CD4-positive, alpha-beta T cell treated with Interleukin-4 for 1 hour (primary cell): Measurements from ENCODE around the gene TSPAN10.

Source experiments
- DNase-seq, 2 donors: peaks; one replicate each; pipeline ENCODE4 v3.0.0-alpha.2; 2020 to 2022

Gene TSPAN10

GRCh38 chr17:81635431-81635830, 1.6 kb upstream of the TSPAN10 start:
- no peak for DNase-seq

DNA sequence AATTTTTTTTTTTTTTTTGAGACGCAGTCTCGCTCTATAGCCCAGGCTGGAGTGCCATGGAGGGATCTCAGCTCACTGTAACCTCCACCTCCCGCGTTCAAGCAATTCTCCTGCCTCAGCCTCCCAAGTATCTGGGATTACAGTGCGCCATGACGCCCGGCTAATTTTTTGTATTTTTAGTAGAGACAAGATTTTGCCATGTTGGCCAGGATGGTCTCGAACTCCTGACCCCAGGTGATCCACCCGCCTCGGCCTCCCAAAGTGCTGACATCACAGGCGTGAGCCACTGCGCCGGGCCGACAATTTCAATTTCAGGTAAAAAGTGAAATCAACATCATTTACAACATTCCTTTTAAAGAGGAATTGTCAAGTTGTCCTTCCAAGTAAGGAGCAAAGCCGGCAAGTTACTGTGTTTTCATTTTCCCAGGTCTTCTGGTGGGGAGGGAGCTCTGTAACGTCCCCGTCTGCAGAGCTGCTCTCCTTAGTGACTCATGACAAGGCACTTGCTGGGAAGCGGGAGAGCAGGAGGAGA, 957 bp upstream of the TSPAN10 start:
- no peak for DNase-seq

DNA sequence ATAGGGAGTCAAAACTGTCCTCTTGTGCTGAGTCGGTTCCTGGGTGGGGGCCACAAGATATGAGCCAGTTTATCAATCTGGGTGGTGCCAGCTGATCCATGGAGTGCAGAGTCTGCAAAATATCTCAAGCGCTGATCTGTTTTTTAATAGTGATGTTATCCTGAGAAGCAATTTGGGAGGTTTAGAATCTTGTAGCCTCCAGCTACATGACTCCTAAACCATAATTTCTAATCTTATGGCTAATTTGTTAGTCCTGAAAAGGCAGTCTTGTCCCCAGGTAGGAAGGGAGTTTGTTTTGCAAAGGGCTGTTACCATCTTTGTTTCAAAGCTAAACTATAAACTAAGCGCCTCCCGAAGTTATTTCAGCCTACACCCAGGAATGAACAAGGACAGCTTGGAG, 1.7 kb downstream of the TSPAN10 start:
- DNase-seq: no peak

DNA sequence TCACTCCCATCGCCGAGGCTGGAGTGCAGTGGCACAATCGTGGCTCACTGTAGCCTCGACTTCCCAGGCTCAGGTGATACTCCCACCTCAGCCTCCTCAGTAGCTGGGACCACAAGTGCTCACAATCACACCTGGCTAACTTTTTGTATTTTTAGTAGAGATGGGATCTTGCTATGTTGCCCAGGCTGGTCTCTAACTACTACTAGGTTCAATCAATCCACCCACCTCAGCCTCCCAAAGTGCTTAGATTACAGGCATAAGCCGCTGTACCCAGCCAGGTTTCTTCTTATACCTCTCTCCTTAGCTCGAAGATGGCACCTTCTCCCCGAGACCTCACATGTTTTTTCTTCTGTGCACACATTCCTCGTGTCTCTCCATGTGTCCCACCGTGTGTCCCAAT, 3.0 kb downstream of the TSPAN10 start:
- no peak for DNase-seq

DNA sequence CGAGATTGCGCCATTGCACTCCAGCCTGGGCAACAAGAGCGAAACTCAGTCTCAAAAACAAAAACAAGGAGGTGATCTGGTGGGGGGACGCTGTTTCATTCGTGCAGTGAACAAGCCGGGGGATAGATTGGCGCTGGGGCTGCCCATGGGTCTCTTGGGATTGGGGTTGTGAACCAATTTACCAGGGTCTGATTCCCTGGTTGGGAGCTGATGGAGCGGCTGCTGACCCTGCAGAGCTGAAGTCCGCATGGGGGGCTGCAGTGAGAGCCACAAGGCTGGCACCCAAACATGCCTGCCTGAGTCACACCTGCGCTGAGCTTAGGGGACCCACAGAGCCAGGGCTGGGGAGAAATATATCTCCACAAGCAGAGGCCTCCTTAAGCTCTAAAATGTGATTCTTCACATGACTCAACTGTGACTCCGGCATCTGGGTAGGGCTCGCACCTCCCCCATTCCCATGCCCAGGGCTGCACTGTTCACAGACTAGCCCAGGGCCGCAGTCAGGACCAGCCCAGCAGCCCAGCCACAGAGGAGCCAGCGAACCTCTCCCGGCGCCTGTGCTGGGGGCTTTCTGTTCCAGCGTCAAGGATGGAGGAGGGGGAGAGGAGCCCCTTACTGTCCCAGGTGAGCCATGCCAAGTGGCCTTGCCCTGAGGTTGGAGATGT, 5.0 kb downstream of the TSPAN10 start:
- DNase-seq: no peak

DNA sequence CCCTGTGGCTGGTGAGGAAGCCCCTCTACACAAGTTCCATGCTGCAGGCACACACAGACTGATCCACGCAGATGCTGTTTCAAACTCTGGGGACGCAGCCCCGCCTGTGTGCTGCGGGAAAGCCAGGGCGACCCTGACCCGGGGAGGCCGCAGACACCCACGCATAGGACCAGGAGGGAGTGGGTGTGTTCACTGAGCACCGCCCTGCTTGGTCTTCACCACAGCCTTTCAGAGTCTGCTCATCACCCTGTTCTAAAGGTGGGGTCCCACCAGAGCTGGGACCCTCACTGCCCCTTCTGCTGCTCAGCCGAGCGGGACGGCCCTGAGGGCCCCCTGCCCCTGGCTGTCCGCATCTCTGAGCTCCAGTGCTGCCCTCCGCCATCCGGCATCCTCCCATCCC, 7.5 kb downstream of the TSPAN10 start:
- no peak for DNase-seq

DNA sequence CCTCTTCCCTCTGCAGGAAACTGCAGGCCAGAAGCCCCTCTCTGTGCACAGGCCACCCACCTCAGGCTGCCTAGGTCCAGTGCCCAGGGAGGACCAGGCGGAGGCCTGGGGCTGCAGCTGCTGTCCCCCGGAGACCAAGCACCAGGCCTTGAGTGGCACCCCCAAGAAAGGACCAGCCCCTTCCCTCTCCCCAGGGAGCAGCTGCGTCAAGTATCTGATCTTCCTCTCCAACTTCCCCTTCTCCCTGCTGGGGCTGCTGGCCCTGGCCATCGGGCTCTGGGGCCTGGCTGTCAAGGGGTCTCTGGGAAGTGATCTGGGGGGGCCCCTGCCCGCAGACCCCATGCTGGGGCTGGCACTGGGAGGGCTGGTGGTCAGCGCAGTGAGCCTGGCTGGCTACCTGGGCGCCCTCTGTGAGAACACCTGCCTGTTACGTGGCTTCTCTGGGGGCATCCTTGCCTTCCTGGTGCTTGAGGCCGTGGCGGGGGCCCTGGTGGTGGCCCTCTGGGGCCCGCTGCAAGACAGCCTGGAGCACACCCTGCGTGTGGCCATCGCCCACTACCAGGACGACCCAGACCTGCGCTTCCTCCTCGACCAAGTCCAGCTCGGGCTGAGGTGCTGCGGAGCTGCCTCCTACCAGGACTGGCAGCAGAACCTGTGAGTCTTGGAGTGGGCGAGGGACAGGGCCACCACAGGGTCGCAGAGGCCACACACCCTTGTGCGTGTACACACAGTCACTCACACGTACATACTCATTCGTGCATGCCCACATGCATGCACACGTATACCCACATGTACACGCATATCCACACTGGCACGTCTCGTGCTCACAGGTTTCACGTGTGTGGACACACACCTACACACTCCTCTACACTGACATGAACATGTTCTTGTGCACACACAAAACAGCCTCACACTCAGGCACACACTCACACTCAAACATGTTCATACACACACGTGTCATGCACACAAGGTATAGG, 8.3 kb downstream of the TSPAN10 start:
- DNase-seq: no peak

GRCh38 chr17:81646869-81647600, 10.0 kb downstream of the TSPAN10 start:
- DNase-seq: no peak

- no peak for DNase-seq
Observed at GRCh38 chr17:81647640-81648012, 10.6 kb downstream of the TSPAN10 start.

DNA sequence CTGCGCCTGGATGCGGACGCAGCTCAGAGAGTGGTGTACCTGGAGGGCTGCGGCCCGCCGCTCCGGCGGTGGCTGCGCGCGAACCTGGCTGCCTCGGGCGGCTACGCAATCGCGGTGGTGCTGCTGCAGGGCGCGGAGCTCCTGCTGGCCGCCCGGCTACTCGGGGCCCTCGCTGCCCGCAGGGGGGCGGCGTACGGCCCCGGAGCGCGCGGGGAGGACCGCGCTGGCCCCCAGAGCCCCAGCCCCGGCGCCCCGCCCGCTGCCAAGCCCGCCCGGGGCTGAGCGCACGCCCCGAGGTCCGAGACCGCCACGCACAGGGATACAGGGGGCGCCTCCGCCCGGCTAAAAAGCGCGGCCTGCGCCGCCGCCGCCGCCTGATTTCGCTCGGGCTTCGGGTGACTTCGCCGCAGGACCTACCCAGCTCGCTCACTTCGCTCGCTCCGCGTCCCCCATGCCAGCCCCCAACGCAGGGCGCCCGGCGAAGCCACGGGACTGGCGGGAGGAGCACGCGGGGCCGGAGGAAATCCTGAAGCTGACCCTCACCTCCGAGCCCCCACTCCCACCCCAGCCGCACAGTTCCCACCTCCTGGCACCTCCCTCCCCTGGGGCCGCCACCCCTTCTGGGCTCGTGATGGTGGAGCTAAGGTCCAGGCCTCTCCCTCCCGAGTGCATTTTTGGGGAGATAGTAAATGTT, 11.2 kb downstream of the TSPAN10 start:
- no peak for DNase-seq

GRCh38 chr17:81648707-81649085, 11.7 kb downstream of the TSPAN10 start:
- no peak for DNase-seq

GRCh38 chr17:81650951-81651350, 14.0 kb downstream of the TSPAN10 start:
- no peak for DNase-seq

DNA sequence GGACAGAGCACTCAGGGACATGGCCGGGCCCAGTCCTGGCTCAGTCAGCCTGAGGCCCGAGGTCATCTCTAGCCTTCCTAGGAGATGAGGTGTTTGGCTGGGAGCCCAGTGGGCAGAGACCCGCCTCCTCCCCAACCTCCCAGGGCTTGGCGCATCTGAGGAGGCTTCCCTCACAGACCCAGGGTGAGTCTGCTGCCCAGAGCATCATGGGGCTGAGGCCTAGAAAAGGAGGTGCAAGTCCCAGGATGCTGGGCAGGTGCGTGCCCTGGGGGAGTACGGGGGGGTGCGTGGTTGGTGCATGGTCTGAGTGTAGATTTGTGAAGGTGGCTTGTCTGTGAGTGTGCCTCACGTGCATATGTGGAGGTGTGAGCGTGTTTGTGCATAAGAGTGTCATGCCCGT, 14.7 kb downstream of the TSPAN10 start:
- DNase-seq: no peak

DNA sequence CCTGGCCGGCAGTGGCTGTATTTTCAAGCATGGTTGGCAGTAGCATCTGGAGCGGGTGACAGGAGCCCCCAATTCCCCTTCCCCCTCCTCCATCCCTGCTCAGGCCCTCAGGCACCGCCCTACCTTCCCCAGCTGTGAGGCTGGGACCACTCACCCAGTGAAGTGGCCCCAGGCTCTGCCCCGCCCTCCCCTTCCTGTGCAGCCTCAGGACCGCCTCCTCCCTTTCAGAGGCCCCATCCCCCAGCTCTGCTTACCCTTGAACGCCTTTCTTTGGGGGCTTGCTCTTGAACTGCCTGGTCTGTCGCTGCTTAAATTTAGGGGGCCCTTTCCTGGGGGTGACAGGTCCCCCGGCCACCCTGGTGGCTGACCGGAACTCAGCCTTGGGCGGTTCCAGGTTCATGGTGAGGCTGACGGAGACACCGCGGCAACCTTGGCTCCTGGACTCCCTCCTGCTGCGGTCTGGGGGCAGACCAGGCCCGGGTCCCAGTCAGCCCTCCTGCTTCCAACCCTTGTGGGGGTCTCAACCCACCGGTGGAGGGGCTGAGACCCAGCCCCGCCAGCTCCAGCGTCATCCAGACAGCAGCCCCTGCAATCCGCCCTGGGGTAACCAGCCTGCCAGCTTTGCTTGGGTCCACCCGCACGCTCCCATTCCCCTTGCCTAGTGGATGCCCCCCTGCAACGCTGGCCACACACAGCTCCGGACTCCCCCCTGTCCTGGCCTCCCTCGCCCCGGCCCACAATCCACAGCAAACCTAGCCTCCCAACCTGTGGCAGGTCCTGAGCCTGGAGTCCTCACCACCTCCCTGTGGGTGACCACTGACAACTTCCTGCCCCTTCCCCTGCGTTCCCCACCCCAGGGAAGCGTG, 16.1 kb downstream of the TSPAN10 start:
- no peak for DNase-seq

- no peak for DNase-seq
Observed at GRCh38 chr17:81655378-81656117, 18.6 kb downstream of the TSPAN10 start.

DNA sequence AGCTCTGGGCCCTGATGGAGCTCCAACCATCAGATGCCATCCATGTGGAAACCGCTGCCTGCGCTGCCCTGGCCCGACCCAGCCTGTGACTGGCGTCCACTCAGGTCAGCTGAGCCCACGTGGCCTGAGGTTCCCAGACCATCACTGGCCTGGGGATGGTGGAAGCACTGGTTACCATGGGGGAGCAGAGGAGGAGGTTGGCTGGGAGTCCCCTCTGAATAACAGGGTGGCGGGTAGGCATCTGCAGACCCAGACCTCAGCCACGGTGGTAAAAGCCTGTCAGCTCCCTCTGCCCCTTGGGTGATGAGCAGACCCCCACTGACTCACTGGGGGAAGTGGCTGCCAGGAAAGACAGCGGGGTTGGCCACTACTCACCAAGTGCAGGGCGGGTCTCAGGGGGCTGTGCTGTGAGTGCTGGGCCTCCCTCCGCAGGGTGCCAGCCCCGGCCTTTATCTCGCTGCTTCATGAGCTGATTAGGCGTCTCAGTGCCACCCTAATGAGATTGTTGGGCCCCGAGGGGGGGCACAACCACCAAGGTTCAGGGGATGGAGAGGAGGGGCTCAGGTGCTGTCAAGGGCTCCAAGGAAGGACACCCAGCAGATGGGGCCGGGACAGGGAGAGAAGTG, 19.2 kb downstream of the TSPAN10 start, which contains the start of gene PDE6G:
PDE6G (minus strand) TSS at position 425 of the 626 bp plus-strand sequence. CDS start 3,237 bp downstream, outside the sequence.
- DNase-seq: no peak

- DNase-seq: no peak
Observed at GRCh38 chr17:81656835-81657234, 19.8 kb downstream of the TSPAN10 start.

DNA sequence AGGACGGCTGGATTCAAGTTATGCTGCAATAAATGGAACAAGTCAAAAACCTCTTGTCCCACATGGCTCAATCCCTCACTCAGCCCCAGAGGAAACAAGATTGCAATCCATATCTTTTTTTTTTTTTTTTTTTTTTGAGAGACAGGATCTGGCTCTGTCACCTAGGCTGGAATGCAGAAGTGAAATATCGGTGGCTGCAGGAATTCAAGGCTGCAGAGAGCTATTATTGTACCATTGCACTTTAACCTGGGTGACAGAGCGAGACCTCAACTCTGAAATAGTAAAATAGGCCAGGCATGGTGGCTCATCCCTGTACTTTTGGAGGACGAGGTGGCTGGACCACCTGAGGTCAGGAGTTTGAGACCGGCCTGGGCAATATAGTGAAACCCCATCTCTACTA, 22.0 kb downstream of the TSPAN10 start:
- DNase-seq: no peak

- DNase-seq: no peak
Observed at GRCh38 chr17:81660441-81660840, 23.4 kb downstream of the TSPAN10 start.

DNA sequence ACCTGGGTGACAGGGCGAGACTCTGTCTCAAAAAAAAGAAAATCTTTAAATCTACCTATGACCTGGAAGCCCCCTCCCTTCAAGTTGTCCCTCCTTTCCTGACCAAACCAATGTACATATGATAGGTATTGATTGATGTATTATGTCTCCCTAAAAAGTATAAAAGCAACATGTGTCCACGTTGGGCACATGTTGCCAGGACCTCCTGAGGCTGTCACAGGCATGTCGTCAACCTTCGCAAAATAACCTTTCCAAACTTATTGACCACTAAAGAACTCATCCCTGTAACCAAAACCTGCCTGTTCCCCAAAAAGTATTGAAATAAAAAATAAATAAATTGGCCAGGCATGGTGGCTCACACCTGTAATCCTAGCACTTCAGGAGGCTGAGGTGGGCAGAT, 25.0 kb downstream of the TSPAN10 start:
- DNase-seq: no peak
